B cell (primary cell): Measurements from ENCODE around the gene SPG7. TPM values are rescaled to one million over a fixed set of nuclear protein-coding genes. Genes with fewer than 3 reads are reported as not detected.

Experiments used
- ATAC-seq: fragments of 200-7000 bp; cut with Tn5 transposase; one replicate; pipeline ENCODE4 v1.10.0; 2021; ENCODE audit warnings: low read depth, mild to moderate bottlenecking, moderate number of reproducible peaks, moderate library complexity
- CTCF ChIA-PET: fragments of 350-600 bp; sonication (Branson Sonifier 250); formaldehyde crosslinking; loops from one replicate; lab custom pipeline; 2021; ENCODE audit warnings: antibody characterized with exemption, inconsistent platforms; lab: Charles Lee
- POLR2A ChIA-PET: fragments of 350-600 bp; sonication (Branson Sonifier 250); formaldehyde crosslinking; loops from one replicate; lab custom pipeline; 2021; ENCODE audit warnings: antibody characterized with exemption; lab: Charles Lee
- DNase-seq: peaks from one replicate; pipeline ENCODE4 v3.0.0; 2013
- H2AFZ ChIP-seq: 2 replicates; pipeline ENCODE4 v1.6.1; 2012; ENCODE audit warnings: mild to moderate bottlenecking, low read depth, low read length; ENCODE audit not compliant: insufficient read depth, poor library complexity, severe bottlenecking
- H3K27ac ChIP-seq, 2 donors: 1 replicate in 1 of 2; 2 replicates in 1 of 2; pipeline ENCODE4 v1.5.1; 2012 to 2013; ENCODE audit warnings: low read length in 2 of 2, mild to moderate bottlenecking in 2 of 2, moderate library complexity in 1 of 2
- H3K27me3 ChIP-seq, 4 experiments: fragments of 200-600 bp in 1 of 4; sonication (generic) in 1 of 4; replicated peaks in 1 of 4; 1 replicate in 2 of 4; 2 replicates in 2 of 4; pipeline versions ENCODE4 v1.6.1 to v1.7.0; 2013 to 2016; ENCODE audit warnings: low read length in 3 of 4, mild to moderate bottlenecking in 2 of 4, mixed read lengths in 1 of 4, moderate library complexity in 1 of 4; ENCODE audit not compliant: insufficient read depth in 4 of 4, control insufficient read depth in 3 of 4; ENCODE audit errors: control extremely low read depth in 1 of 4
- H3K36me3 ChIP-seq, 2 experiments: replicated peaks in 1 of 2; 1 replicate in 1 of 2; 2 replicates in 1 of 2; pipeline versions ENCODE4 v1.6.1 to v1.7.1; 2013; ENCODE audit warnings: low read length in 1 of 2; ENCODE audit not compliant: insufficient read depth in 2 of 2, control insufficient read depth in 1 of 2; ENCODE audit errors: control extremely low read depth in 1 of 2, extremely low read depth in 1 of 2
- H3K4me1 ChIP-seq, 2 donors: fragments of 200-600 bp in 1 of 2; sonication (generic) in 1 of 2; 1 replicate in 1 of 2; 2 replicates in 1 of 2; pipeline versions ENCODE4 v1.5.1 to v1.6.1; 2013 to 2017; ENCODE audit warnings: low read length in 2 of 2; ENCODE audit not compliant: control insufficient read depth in 2 of 2, insufficient read depth in 2 of 2
- H3K4me2 ChIP-seq: replicated peaks from 2 replicates; pipeline ENCODE3; 2012; ENCODE audit warnings: mild to moderate bottlenecking, low read depth, low read length; ENCODE audit not compliant: poor library complexity, severe bottlenecking
- H3K4me3 ChIP-seq, 5 experiments: fragments of 200-600 bp in 1 of 5; sonication (generic) in 1 of 5; 1 replicate in 3 of 5; 2 replicates in 2 of 5; pipeline versions ENCODE4 v1.5.1 to v1.7.0; 2011 to 2016; ENCODE audit warnings: low read length in 4 of 5, mild to moderate bottlenecking in 4 of 5, low read depth in 2 of 5, control low read depth in 1 of 5, moderate library complexity in 1 of 5; ENCODE audit not compliant: insufficient read depth in 1 of 5; ENCODE audit errors: control extremely low read depth in 1 of 5, extremely low read depth in 1 of 5
- H3K79me2 ChIP-seq: fragments of 200-600 bp; sonication (generic); one replicate; pipeline ENCODE4 v1.6.0; 2016; ENCODE audit warnings: low read length; ENCODE audit not compliant: control insufficient read depth, insufficient read depth
- H3K9ac ChIP-seq: fragments of 200-600 bp; sonication (generic); 2 replicates; pipeline ENCODE4 v1.6.1; 2017; ENCODE audit warnings: mild to moderate bottlenecking, low read length, moderate library complexity
- H3K9me3 ChIP-seq, 3 donors: one replicate each; pipeline versions ENCODE4 v1.6.1 to v1.7.1; 2013; ENCODE audit warnings: low read length in 2 of 3; ENCODE audit not compliant: control insufficient read depth in 2 of 3, insufficient read depth in 1 of 3; ENCODE audit errors: control extremely low read depth in 1 of 3
- H4K20me1 ChIP-seq: 2 replicates; pipeline ENCODE4 v1.6.0; 2012; ENCODE audit warnings: mild to moderate bottlenecking, low read length; ENCODE audit not compliant: insufficient read depth, control insufficient read depth, poor library complexity, severe bottlenecking
- H3K27ac Mint-ChIP-seq: one replicate; pipeline ENCODE4 v1.8.0; 2021; ENCODE audit warnings: mixed read lengths
- H3K27me3 Mint-ChIP-seq: one replicate; pipeline ENCODE4 v1.8.0; 2021; ENCODE audit warnings: mixed read lengths
- H3K4me1 Mint-ChIP-seq: one replicate; pipeline ENCODE4 v1.8.0; 2021; ENCODE audit warnings: mixed read lengths
- H3K4me3 Mint-ChIP-seq: one replicate; pipeline ENCODE4 v1.8.0; 2021; ENCODE audit warnings: mixed read lengths
- H3K9me3 Mint-ChIP-seq: one replicate; pipeline ENCODE4 v1.8.0; 2022; ENCODE audit warnings: mixed read lengths; ENCODE audit not compliant: insufficient read depth
- CTCF ChIP-seq: fragments of 200-600 bp; IDR thresholded peaks from one replicate; pipeline ENCODE4 v1.8.0; 2022; ENCODE audit warnings: antibody characterized with exemption, mild to moderate bottlenecking
- EZH2 ChIP-seq: IDR thresholded peaks from 2 replicates; pipeline ENCODE4 v1.6.1; 2012; ENCODE audit warnings: borderline replicate concordance, low read depth, mild to moderate bottlenecking, moderate library complexity, low read length; ENCODE audit not compliant: insufficient read depth, poor library complexity, severe bottlenecking
- WGBS: methylation state at CpG from one replicate; pipeline ENCODE4 v1.1.5; 2013; ENCODE audit warnings: missing lambda C conversion rate; ENCODE audit not compliant: insufficient coverage; 5-methylcytosine and 5-hydroxymethylcytosine counted together
- intact Hi-C: fragments of 100-400 bp; cut with micrococcal nuclease; formaldehyde crosslinking; loops from one replicate; pipeline ENCODE4 v1.10.0; 2022
- polyA plus RNA-seq: library from polyadenylated mRNA; depleted of rRNA; stranded (reverse); fragments of >200 nt; gene quantifications from 2 replicates; pipeline ENCODE4 v1.2.3, GENCODE V29; 2012
- total RNA-seq, 2 donors: library from RNA; stranded (reverse); fragments of 120-200 nt in 1 of 2; gene quantifications; 1 replicate in 1 of 2; 2 replicates in 1 of 2; pipeline versions ENCODE4 v1.2.3 to v1.2.4, GENCODE V29; 2013 to 2022

SPG7 gene
- total and polyA plus RNA-seq, 2 donors (not counting 1 experiment from before 2014, with no cell fraction given) = 146 to 157 TPM

DNA sequence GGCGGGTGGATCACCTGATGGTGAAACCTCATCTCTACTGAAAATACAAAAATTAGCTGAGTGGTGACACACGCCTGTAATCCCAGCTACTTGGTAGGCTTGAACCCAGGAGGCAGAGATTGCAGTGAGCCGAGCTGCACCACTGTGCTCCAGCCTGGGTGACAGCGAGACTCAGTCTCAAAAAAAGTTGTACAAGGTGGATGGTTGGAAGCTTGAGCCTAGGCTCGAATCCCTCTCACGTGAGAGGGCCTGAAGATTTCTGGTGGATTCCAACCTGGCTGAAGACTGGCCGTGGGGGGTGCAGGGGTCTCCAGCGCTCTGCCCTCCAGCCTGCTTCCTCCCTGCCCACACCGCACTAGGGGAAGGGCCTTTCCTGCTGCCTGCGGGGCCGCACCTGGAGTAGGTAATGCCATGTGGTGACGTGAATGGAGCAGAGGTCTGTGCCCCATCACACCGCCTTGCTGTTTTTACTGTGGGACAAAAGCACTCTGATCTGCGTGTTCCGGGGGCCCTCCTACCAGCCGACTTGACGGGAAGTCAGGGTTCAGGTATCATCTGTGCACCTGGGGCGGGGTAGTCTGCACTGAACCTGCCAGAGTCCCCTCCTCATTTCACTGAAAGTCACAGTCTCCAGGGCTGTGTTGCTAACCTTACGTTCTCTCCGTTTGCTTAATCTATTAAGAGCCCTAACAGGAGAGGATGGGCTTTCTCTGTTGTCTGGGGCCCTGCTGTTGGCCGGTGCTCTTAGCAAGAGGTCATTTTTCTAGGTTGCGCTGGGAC is 56.5 kb downstream of the SPG7 start:
- H4K20me1 ChIP-seq = peaks cover 59% of the 10 kb centered on the region
- no peak for TF ChIP-seq EZH2
- TF ChIP-seq CTCF = no peak
- intact Hi-C loops = loop anchor here (5.0 to 10.0 kb wide), 2 partner anchors 123 to 880 kb away; partner anchors contain the start of genes CDK10 and SNAI3
- Mint-ChIP-seq H3K9me3 (no peaks in the 10 kb centered on the region), H3K27me3 (no peaks in the 10 kb centered on the region), H3K27ac (peak overlapping the region; percentile 37), H3K4me3 (no peak overlapping the region), H3K4me1 (peaks cover 48% of the 10 kb centered on the region)
- H3K4me3 ChIP-seq = no peak overlapping the region
- H3K79me2 ChIP-seq = peaks cover 19% of the 10 kb centered on the region
- H3K4me2 ChIP-seq = peak overlapping the region; percentile 79
- ChIA-PET POLR2A (interaction anchor here (0.7 to 1.7 kb wide), 3 partner anchors 11 to 318 kb away, joined by 3 to 9 read pairs (median 3); partner anchors contain the start of gene CPNE7), CTCF (no interaction called here)
- ATAC-seq (no peak), DNase-seq (peak; percentile 29)
- no peaks in the 10 kb centered on the region for H3K9me3 ChIP-seq
- H3K4me1 ChIP-seq = peaks cover 40 to 44% of the 10 kb centered on the region in 2 donors
- no peak overlapping the region for H2AFZ ChIP-seq
- H3K27ac ChIP-seq = no peak overlapping the region
- peaks cover 0 to 2% (median 0%) of the 10 kb centered on the region in 4 experiments for H3K27me3 ChIP-seq
- no peak overlapping the region for H3K9ac ChIP-seq
- WGBS = 75% methylated on average over 18 of the region's 22 CpGs
- peaks cover 4 to 40% of the 10 kb centered on the region in 2 experiments for H3K36me3 ChIP-seq

GRCh38 chr16:89565256-89565505 is 57.0 kb downstream of the SPG7 start:
- Histone ChIP-seq H3K4me3 (no peak overlapping the region), H3K9me3 (no peaks in the 10 kb centered on the region), H3K4me1 (peaks cover 38 to 41% of the 10 kb centered on the region in 2 donors), H3K9ac (no peak overlapping the region), H3K27ac (no peak overlapping the region), H3K79me2 (peaks cover 15% of the 10 kb centered on the region), H4K20me1 (peaks cover 59% of the 10 kb centered on the region), H3K4me2 (peak overlapping the region; percentile 79), H3K27me3 (peaks cover 0 to 4% (median 0%) of the 10 kb centered on the region in 4 experiments), H2AFZ (no peak overlapping the region), H3K36me3 (peaks cover 4 to 40% of the 10 kb centered on the region in 2 experiments)
- TF ChIP-seq CTCF = no peak
- no peak for TF ChIP-seq EZH2
- Mint-ChIP-seq H3K4me3 (peak overlapping the region; percentile 70), H3K27ac (peak overlapping the region; percentile 59), H3K27me3 (no peaks in the 10 kb centered on the region), H3K4me1 (peaks cover 46% of the 10 kb centered on the region), H3K9me3 (no peaks in the 10 kb centered on the region)
- WGBS = 55% methylated on average over 2 of the region's 3 CpGs
- ATAC-seq = no peak
- POLR2A ChIA-PET = no interaction called here
- CTCF ChIA-PET = interaction anchor here (0.6 to 1.0 kb wide), 2 partner anchors 36 to 56 kb away, joined by 3 read pairs; no protein-coding TSS in a partner anchor
- intact Hi-C loops = loop anchor here (10.0 kb wide), 1 partner anchor 880 kb away; the partner anchor contains the start of gene SNAI3
- DNase-seq = no peak
